Measurements from ENCODE around the gene PRCD. TPM values are rescaled to one million over a fixed set of nuclear protein-coding genes. Genes with fewer than 3 reads are reported as not detected.

Gene PRCD
- total RNA-seq, 1 donor from 2014 or later: 0.58 TPM

- DNase-seq (ENCODE audit: extremely low read depth, low read depth, low spot score): no peak
Observed at GRCh38 chr17:76588182-76588581, 48.3 kb downstream of the PRCD start.

- DNase-seq (ENCODE audit: extremely low read depth, low read depth, low spot score): no peak
Observed at GRCh38 chr17:76593384-76593826, 53.6 kb downstream of the PRCD start.

GRCh38 chr17:76593959-76594358, 54.1 kb downstream of the PRCD start:
- no peak for DNase-seq (ENCODE audit: extremely low read depth, low read depth, low spot score)

- no peak for DNase-seq (ENCODE audit: extremely low read depth, low read depth, low spot score)
Observed at GRCh38 chr17:76594690-76595089, 54.8 kb downstream of the PRCD start.

Other genes with a start within 250 kb of the PRCD start
- gene QRICH2, start 231.8 kb upstream of the PRCD start, total RNA-seq: 3.5 and 6.8 TPM in 2 replicates
- gene PRPSAP1, start 186.1 kb upstream of the PRCD start, total RNA-seq: 79.1 and 87.6 TPM in 2 replicates
- gene SPHK1, start 155.4 kb upstream of the PRCD start, total RNA-seq: 121 and 125 TPM in 2 replicates
- gene UBE2O, start 86.9 kb upstream of the PRCD start, total RNA-seq: 21.3 and 33.5 TPM in 2 replicates
- not detected in 2 replicates for gene AANAT, start 72.4 kb upstream of the PRCD start, total RNA-seq
- 77.3 and 132 TPM in 2 replicates for gene RHBDF2, start 38.6 kb upstream of the PRCD start, total RNA-seq
- gene CYGB, start 2.3 kb upstream of the PRCD start, total RNA-seq: 7.0 TPM in 2 replicates
- gene ST6GALNAC2, start 45.8 kb downstream of the PRCD start, total RNA-seq: 1.8 and 3.3 TPM in 2 replicates
- not detected in 2 replicates for gene ST6GALNAC1, start 103.7 kb downstream of the PRCD start, total RNA-seq
- gene MXRA7, start 170.9 kb downstream of the PRCD start, total RNA-seq: 208 and 276 TPM in 2 replicates
- 27.2 and 31.8 TPM in 2 replicates for gene JMJD6, start 186.6 kb downstream of the PRCD start, total RNA-seq
- 23.8 and 33.6 TPM in 2 replicates for gene METTL23, start 186.8 kb downstream of the PRCD start, total RNA-seq
- gene SRSF2, start 197.3 kb downstream of the PRCD start, total RNA-seq: 219 and 305 TPM in 2 replicates
- gene MFSD11, start 198.1 kb downstream of the PRCD start, total RNA-seq: 31.2 and 35.6 TPM in 2 replicates